ENCODE data around the gene PPP2R2C.

PPP2R2C gene

GRCh38 chr4:6500481-6501140 is 28.2 kb upstream of the PPP2R2C start:
- no peaks in the 10 kb centered on the region for H3K4me1 Mint-ChIP-seq
- H3K27me3 Mint-ChIP-seq, result peaks cover 34% of the 10 kb centered on the region
- no peak for ATAC-seq
- peaks cover 12% of the 10 kb centered on the region for H3K9me3 Mint-ChIP-seq
- H3K36me3 Mint-ChIP-seq, result no peaks in the 10 kb centered on the region
- H3K27ac Mint-ChIP-seq, result no peak overlapping the region
- no peak overlapping the region for H3K4me3 Mint-ChIP-seq

- Mint-ChIP-seq H3K4me1 (no peaks in the 10 kb centered on the region), H3K27me3 (peaks cover 40% of the 10 kb centered on the region), H3K36me3 (no peaks in the 10 kb centered on the region), H3K9me3 (peaks cover 12% of the 10 kb centered on the region), H3K27ac (no peak overlapping the region), H3K4me3 (no peak overlapping the region)
- no peak for ATAC-seq
Observed at GRCh38 chr4:6499238-6499600, 26.8 kb upstream of the PPP2R2C start.

GRCh38 chr4:6498511-6499237 is 26.3 kb upstream of the PPP2R2C start:
- Mint-ChIP-seq H3K27ac (no peak overlapping the region), H3K27me3 (peaks cover 46% of the 10 kb centered on the region), H3K36me3 (no peaks in the 10 kb centered on the region), H3K4me1 (no peaks in the 10 kb centered on the region), H3K9me3 (peaks cover 8% of the 10 kb centered on the region), H3K4me3 (no peak overlapping the region)
- no peak for ATAC-seq

- Mint-ChIP-seq H3K27me3 (peaks cover 54% of the 10 kb centered on the region), H3K36me3 (no peaks in the 10 kb centered on the region), H3K4me1 (no peaks in the 10 kb centered on the region), H3K9me3 (peaks cover 1% of the 10 kb centered on the region), H3K4me3 (no peak overlapping the region), H3K27ac (no peak overlapping the region)
- no peak for ATAC-seq
Observed at GRCh38 chr4:6497796-6498195, 25.4 kb upstream of the PPP2R2C start.

- H3K27me3 Mint-ChIP-seq, result peaks cover 63% of the 10 kb centered on the region
- H3K4me3 Mint-ChIP-seq, result no peak overlapping the region
- H3K27ac Mint-ChIP-seq, result no peak overlapping the region
- H3K4me1 Mint-ChIP-seq, result no peaks in the 10 kb centered on the region
- H3K9me3 Mint-ChIP-seq, result peaks cover 2% of the 10 kb centered on the region
- ATAC-seq, result no peak
- H3K36me3 Mint-ChIP-seq, result no peaks in the 10 kb centered on the region
Observed at GRCh38 chr4:6495736-6496135, 23.3 kb upstream of the PPP2R2C start.

GRCh38 chr4:6495296-6495590 is 22.8 kb upstream of the PPP2R2C start:
- Mint-ChIP-seq H3K4me3 (no peak overlapping the region), H3K27me3 (peaks cover 63% of the 10 kb centered on the region)

GRCh38 chr4:6494431-6495295 is 22.2 kb upstream of the PPP2R2C start:
- Mint-ChIP-seq H3K4me1 (no peaks in the 10 kb centered on the region), H3K9me3 (peaks cover 2% of the 10 kb centered on the region), H3K27me3 (peaks cover 62% of the 10 kb centered on the region), H3K4me3 (no peak overlapping the region), H3K36me3 (no peaks in the 10 kb centered on the region), H3K27ac (no peak overlapping the region)
- no peak for ATAC-seq

More at GRCh38 chr4:6495296-6495590, 22.8 kb upstream of the PPP2R2C start:
- H3K4me1 Mint-ChIP-seq, result no peaks in the 10 kb centered on the region
- H3K36me3 Mint-ChIP-seq, result no peaks in the 10 kb centered on the region
- H3K27ac Mint-ChIP-seq, result no peak overlapping the region
- H3K9me3 Mint-ChIP-seq, result peaks cover 2% of the 10 kb centered on the region
- ATAC-seq, result no peak

GRCh38 chr4:6493658-6494304 is 21.4 kb upstream of the PPP2R2C start:
- Mint-ChIP-seq H3K4me1 (no peaks in the 10 kb centered on the region), H3K27me3 (peaks cover 64% of the 10 kb centered on the region), H3K4me3 (no peak overlapping the region), H3K9me3 (peaks cover 5% of the 10 kb centered on the region), H3K27ac (no peak overlapping the region), H3K36me3 (no peaks in the 10 kb centered on the region)
- ATAC-seq, result no peak

GRCh38 chr4:6492861-6493657 is 20.6 kb upstream of the PPP2R2C start:
- H3K4me1 Mint-ChIP-seq, result no peaks in the 10 kb centered on the region
- ATAC-seq, result no peak
- H3K4me3 Mint-ChIP-seq, result no peak overlapping the region
- H3K36me3 Mint-ChIP-seq, result no peaks in the 10 kb centered on the region
- H3K27ac Mint-ChIP-seq, result no peak overlapping the region
- H3K9me3 Mint-ChIP-seq, result peaks cover 5% of the 10 kb centered on the region
- peaks cover 66% of the 10 kb centered on the region for H3K27me3 Mint-ChIP-seq

GRCh38 chr4:6492027-6492590 is 19.7 kb upstream of the PPP2R2C start:
- no peak overlapping the region for H3K27ac Mint-ChIP-seq
- no peaks in the 10 kb centered on the region for H3K4me1 Mint-ChIP-seq
- H3K36me3 Mint-ChIP-seq, result no peaks in the 10 kb centered on the region
- H3K4me3 Mint-ChIP-seq, result no peak overlapping the region
- ATAC-seq, result no peak
- peaks cover 15% of the 10 kb centered on the region for H3K9me3 Mint-ChIP-seq
- peaks cover 66% of the 10 kb centered on the region for H3K27me3 Mint-ChIP-seq

- peaks cover 20% of the 10 kb centered on the region for H3K9me3 Mint-ChIP-seq
- no peaks in the 10 kb centered on the region for H3K4me1 Mint-ChIP-seq
- ATAC-seq, result no peak
- H3K4me3 Mint-ChIP-seq, result no peak overlapping the region
- H3K36me3 Mint-ChIP-seq, result no peaks in the 10 kb centered on the region
- H3K27me3 Mint-ChIP-seq, result peaks cover 66% of the 10 kb centered on the region
- H3K27ac Mint-ChIP-seq, result no peak overlapping the region
Observed at GRCh38 chr4:6491235-6491634, 18.8 kb upstream of the PPP2R2C start.

- no peaks in the 10 kb centered on the region for H3K36me3 Mint-ChIP-seq
- no peak for ATAC-seq
- H3K27ac Mint-ChIP-seq, result no peak overlapping the region
- H3K4me3 Mint-ChIP-seq, result no peak overlapping the region
- peaks cover 60% of the 10 kb centered on the region for H3K27me3 Mint-ChIP-seq
- no peaks in the 10 kb centered on the region for H3K4me1 Mint-ChIP-seq
- peaks cover 25% of the 10 kb centered on the region for H3K9me3 Mint-ChIP-seq
Observed at GRCh38 chr4:6489927-6490326, 17.5 kb upstream of the PPP2R2C start.

- ATAC-seq, result no peak
- Mint-ChIP-seq H3K9me3 (peaks cover 28% of the 10 kb centered on the region), H3K36me3 (no peaks in the 10 kb centered on the region), H3K27me3 (peaks cover 37% of the 10 kb centered on the region), H3K27ac (no peak overlapping the region), H3K4me3 (no peak overlapping the region), H3K4me1 (no peaks in the 10 kb centered on the region)
Observed at GRCh38 chr4:6487466-6487865, 15.1 kb upstream of the PPP2R2C start.

GRCh38 chr4:6480534-6481088 is 8.2 kb upstream of the PPP2R2C start:
- ATAC-seq, result no peak
- H3K4me3 Mint-ChIP-seq, result no peak overlapping the region
- peaks cover 19% of the 10 kb centered on the region for H3K27me3 Mint-ChIP-seq
- no peaks in the 10 kb centered on the region for H3K4me1 Mint-ChIP-seq
- no peak overlapping the region for H3K27ac Mint-ChIP-seq
- H3K9me3 Mint-ChIP-seq, result peaks cover 14% of the 10 kb centered on the region
- H3K36me3 Mint-ChIP-seq, result no peaks in the 10 kb centered on the region
